HUES64 (cell line): ENCODE results near the gene LRRC10.

ENCODE experiments used
- H3K27ac ChIP-seq: 2 replicates; pipeline ENCODE4 v1.7.0; 2013; ENCODE audit warnings: low read depth, low read length, inconsistent platforms
- H3K27me3 ChIP-seq: 2 replicates; pipeline ENCODE4 v1.6.1; 2013; ENCODE audit warnings: mild to moderate bottlenecking, low read length; ENCODE audit not compliant: insufficient read depth
- H3K36me3 ChIP-seq: 2 replicates; pipeline ENCODE4 v1.6.1; 2013; ENCODE audit warnings: mild to moderate bottlenecking, low read length; ENCODE audit not compliant: insufficient read depth
- H3K4me1 ChIP-seq: 2 replicates; pipeline ENCODE4 v1.6.1; 2013; ENCODE audit warnings: mild to moderate bottlenecking, low read length, moderate library complexity; ENCODE audit not compliant: insufficient read depth
- H3K4me3 ChIP-seq: 2 replicates; pipeline ENCODE4 v1.5.1; 2013; ENCODE audit warnings: mild to moderate bottlenecking, low read length, moderate library complexity
- H3K9ac ChIP-seq: 2 replicates; pipeline ENCODE4 v1.6.1; 2013; ENCODE audit warnings: mild to moderate bottlenecking, low read depth, low read length
- H3K9me3 ChIP-seq: 2 replicates; pipeline ENCODE4 v1.6.1; 2013; ENCODE audit warnings: low read depth, low read length; ENCODE audit not compliant: insufficient read depth
- WGBS: fragments of 150-250, 120-280 bp; methylation state at CpG from one replicate; pipeline ENCODE4 v1.1.7; 2013; ENCODE audit warnings: missing lambda C conversion rate; 5-methylcytosine and 5-hydroxymethylcytosine counted together

LRRC10 gene

DNA sequence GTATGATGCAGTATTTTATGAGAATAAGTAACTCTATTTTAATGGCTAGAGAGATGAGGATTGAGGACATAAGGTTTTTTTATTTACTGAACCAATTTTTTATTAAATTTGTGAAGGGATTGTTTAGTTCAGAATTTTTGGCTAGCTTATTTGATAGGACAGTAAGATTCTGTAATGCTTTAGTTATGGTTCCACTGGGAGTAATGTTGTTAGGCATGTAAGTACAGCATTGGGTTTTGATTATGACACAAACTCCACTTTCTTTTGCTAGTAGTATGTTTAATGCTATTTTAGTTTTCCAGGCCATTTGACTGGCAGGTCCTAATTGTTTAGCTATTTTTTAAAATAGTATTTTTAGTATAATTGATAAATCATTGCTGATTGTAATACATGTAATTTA is 33.8 kb upstream of the LRRC10 start:
- Histone ChIP-seq H3K36me3 (no peaks in the 10 kb centered on the region), H3K27me3 (no peaks in the 10 kb centered on the region), H3K9me3 (no peaks in the 10 kb centered on the region), H3K9ac (no peak overlapping the region), H3K4me3 (no peak overlapping the region), H3K27ac (no peak overlapping the region), H3K4me1 (no peaks in the 10 kb centered on the region)

GRCh38 chr12:69642531-69642930 is 31.8 kb upstream of the LRRC10 start:
- Histone ChIP-seq H3K27me3 (no peaks in the 10 kb centered on the region), H3K9ac (no peak overlapping the region), H3K4me3 (no peak overlapping the region), H3K4me1 (no peaks in the 10 kb centered on the region), H3K36me3 (no peaks in the 10 kb centered on the region), H3K27ac (no peak overlapping the region), H3K9me3 (no peaks in the 10 kb centered on the region)
- WGBS: 89% methylated on average over 6 of the region's 6 CpGs

GRCh38 chr12:69641546-69641945 is 30.8 kb upstream of the LRRC10 start:
- Histone ChIP-seq H3K4me1 (no peaks in the 10 kb centered on the region), H3K27me3 (no peaks in the 10 kb centered on the region), H3K27ac (no peak overlapping the region), H3K9ac (no peak overlapping the region), H3K9me3 (no peaks in the 10 kb centered on the region), H3K36me3 (no peaks in the 10 kb centered on the region), H3K4me3 (no peak overlapping the region)
- WGBS: 93% methylated on average over 7 of the region's 7 CpGs

- Histone ChIP-seq H3K36me3 (no peaks in the 10 kb centered on the region), H3K9ac (no peak overlapping the region), H3K4me1 (peaks cover 5% of the 10 kb centered on the region; the same call in 1 of the 2 replicates), H3K4me3 (no peak overlapping the region), H3K27me3 (no peaks in the 10 kb centered on the region), H3K27ac (no peak overlapping the region), H3K9me3 (no peaks in the 10 kb centered on the region)
- WGBS: 33% methylated on average over 9 of the region's 12 CpGs
These were observed 28.8 kb upstream of the LRRC10 start for GRCh38 chr12:69639400-69640016.

GRCh38 chr12:69633061-69633460 is 22.4 kb upstream of the LRRC10 start:
- Histone ChIP-seq H3K9me3 (no peaks in the 10 kb centered on the region), H3K27me3 (no peaks in the 10 kb centered on the region), H3K36me3 (no peaks in the 10 kb centered on the region), H3K4me1 (peaks cover 5% of the 10 kb centered on the region; the same call in 1 of the 2 replicates), H3K9ac (no peak overlapping the region), H3K27ac (no peak overlapping the region), H3K4me3 (no peak overlapping the region)
- no CpG with 5 or more reads among the region's 2 CpGs for WGBS

DNA sequence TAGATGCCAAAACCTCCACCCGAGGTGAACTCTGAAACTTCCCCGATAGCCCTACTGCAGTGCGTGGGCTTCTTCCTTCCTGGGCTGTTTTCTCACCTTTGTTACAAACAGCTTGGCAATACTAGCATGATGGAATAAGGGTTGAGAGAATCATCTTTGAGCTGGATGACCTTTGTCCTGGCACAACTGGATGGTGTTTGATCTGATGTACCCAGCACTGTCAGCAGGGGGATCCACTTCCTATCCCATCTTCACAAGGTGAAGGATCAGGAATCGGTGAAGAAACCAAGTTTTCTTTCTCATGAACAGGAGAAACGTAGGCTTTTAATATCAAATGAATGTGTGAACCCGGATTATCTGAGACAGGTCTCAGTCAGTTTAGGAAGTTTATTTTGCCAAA is 19.5 kb upstream of the LRRC10 start:
- H3K27ac ChIP-seq: no peak overlapping the region
- H3K9me3 ChIP-seq: no peaks in the 10 kb centered on the region
- H3K4me1 ChIP-seq: peaks cover 3% of the 10 kb centered on the region; the same call in 1 of the 2 replicates
- WGBS: 93% methylated on average over 6 of the region's 6 CpGs
- H3K4me3 ChIP-seq: no peak overlapping the region
- no peaks in the 10 kb centered on the region for H3K27me3 ChIP-seq
- H3K36me3 ChIP-seq: no peaks in the 10 kb centered on the region
- H3K9ac ChIP-seq: no peak overlapping the region

DNA sequence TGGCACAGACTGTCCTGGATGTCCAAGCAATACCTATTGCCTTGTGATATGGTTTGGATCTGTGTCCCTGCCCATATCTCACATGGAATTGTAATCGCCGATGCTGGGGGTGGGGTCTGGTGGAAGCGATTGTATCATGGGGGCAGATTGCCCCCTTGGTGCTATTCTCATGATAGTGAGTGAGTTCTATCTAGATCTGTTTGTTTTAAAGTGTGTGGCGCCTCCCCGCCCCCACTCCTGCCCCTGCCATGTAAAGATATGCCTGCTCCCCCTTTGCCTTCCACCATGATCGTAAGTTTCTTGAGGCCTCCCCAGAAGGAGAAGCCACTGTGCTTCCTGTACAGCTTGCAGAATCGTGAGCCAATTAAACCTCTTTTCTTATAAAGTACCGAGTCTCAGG is 16.8 kb upstream of the LRRC10 start:
- Histone ChIP-seq H3K27me3 (no peaks in the 10 kb centered on the region), H3K4me1 (no peaks in the 10 kb centered on the region), H3K36me3 (no peaks in the 10 kb centered on the region), H3K9me3 (no peaks in the 10 kb centered on the region), H3K4me3 (no peak overlapping the region), H3K9ac (no peak overlapping the region), H3K27ac (no peak overlapping the region)
- WGBS: 95% methylated on average over 8 of the region's 8 CpGs

DNA sequence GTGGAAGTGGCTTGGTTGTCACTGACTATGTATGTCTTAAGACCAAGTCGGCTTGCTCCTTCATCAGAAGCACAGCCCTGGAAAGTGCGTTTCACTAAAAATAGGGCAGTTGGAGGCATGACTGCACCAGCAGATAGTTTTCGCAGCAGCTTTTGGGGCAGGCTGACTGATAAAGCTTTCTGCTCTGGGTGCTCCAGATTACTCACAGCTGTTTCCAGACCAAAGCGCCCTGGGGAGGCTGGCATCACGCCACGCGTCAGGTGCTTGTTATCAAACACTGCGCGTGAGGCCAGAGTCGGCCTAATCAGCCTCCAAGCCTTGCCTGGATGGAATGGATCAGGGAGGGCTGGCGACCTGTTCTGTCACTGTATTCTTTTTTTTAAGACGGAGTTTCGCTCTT is 13.3 kb upstream of the LRRC10 start:
- Histone ChIP-seq H3K9ac (no peak overlapping the region), H3K9me3 (no peaks in the 10 kb centered on the region), H3K4me3 (no peak overlapping the region), H3K27ac (no peak overlapping the region), H3K4me1 (no peaks in the 10 kb centered on the region), H3K27me3 (no peaks in the 10 kb centered on the region), H3K36me3 (no peaks in the 10 kb centered on the region)
- 95% methylated on average over 13 of the region's 13 CpGs for WGBS

DNA sequence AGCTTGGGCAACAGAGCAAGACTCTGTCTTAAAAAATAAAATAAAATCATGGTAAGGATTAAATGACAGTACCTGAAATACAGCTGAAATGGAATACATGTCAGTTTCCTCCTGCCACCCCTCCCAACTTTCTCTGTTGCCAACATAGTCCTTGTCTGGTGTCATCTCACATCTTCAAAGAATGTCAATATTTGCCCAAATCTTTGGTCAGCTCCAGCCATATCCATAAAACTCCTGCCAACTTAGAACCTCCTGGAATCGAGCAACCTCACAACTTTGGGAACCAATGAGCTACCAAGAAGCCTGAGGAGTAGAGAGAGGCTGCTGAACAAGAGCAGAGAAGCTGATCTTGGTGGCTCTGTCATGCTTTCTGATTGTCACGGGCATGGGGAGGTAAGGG is 10.8 kb upstream of the LRRC10 start:
- no peaks in the 10 kb centered on the region for H3K36me3 ChIP-seq
- no peak overlapping the region for H3K4me3 ChIP-seq
- no peaks in the 10 kb centered on the region for H3K9me3 ChIP-seq
- H3K9ac ChIP-seq: no peak overlapping the region
- no peaks in the 10 kb centered on the region for H3K4me1 ChIP-seq
- no peak overlapping the region for H3K27ac ChIP-seq
- no peaks in the 10 kb centered on the region for H3K27me3 ChIP-seq
- WGBS: 95% methylated on average over 2 of the region's 2 CpGs

GRCh38 chr12:69620921-69621320 is 10.2 kb upstream of the LRRC10 start:
- H3K9me3 ChIP-seq: no peaks in the 10 kb centered on the region
- H3K36me3 ChIP-seq: no peaks in the 10 kb centered on the region
- no peaks in the 10 kb centered on the region for H3K4me1 ChIP-seq
- H3K9ac ChIP-seq: no peak overlapping the region
- H3K27me3 ChIP-seq: no peaks in the 10 kb centered on the region
- H3K4me3 ChIP-seq: no peak overlapping the region
- WGBS: 94% methylated on average over 2 of the region's 2 CpGs
- no peak overlapping the region for H3K27ac ChIP-seq

DNA sequence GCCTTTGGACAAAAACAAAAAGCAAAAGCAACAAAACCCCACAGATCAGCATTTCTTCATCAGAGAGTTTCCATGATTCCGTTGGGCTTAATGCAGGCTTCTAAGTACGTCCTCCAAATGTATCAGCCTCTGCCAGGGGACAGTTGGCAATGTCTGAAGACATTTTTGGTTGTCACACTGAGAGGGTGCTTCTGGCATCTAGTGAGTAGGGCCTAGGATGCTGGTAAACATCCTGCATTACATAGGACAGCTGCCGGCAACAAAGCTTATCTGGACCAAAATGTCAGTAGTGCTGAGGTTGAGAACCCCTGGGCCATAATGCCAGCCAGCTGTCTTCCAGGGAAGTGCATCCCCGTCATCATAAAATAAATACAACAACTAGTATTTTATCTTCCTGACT is 9.4 kb upstream of the LRRC10 start:
- Histone ChIP-seq H3K27me3 (no peaks in the 10 kb centered on the region), H3K4me1 (no peaks in the 10 kb centered on the region), H3K9ac (no peak overlapping the region), H3K36me3 (no peaks in the 10 kb centered on the region), H3K9me3 (no peaks in the 10 kb centered on the region), H3K27ac (no peak overlapping the region), H3K4me3 (no peak overlapping the region)
- 89% methylated on average over 3 of the region's 4 CpGs for WGBS

DNA sequence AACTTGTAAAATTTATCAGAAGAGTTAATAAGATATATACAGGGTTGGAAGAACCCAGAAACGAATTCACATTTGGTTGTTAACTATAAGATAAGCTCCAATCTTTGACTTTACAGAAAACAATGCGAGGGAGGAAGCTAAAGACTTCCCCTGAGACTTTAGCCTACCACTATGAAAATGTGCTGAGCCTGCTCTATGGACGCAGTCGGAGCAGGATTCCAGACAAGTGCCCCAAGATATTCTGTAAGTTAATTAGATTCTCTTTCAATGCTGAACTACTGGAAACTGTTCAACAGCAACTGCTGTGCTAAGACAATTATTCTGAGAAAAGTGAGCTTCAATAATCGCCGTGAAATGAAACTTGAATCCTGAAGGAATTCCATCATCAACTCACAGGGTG is 8.3 kb upstream of the LRRC10 start:
- no peaks in the 10 kb centered on the region for H3K36me3 ChIP-seq
- H3K9ac ChIP-seq: no peak overlapping the region
- H3K9me3 ChIP-seq: no peaks in the 10 kb centered on the region
- no peak overlapping the region for H3K27ac ChIP-seq
- 82% methylated on average over 6 of the region's 6 CpGs for WGBS
- H3K4me1 ChIP-seq: no peaks in the 10 kb centered on the region
- no peaks in the 10 kb centered on the region for H3K27me3 ChIP-seq
- no peak overlapping the region for H3K4me3 ChIP-seq
